Astrocyte of the spinal cord (primary cell): Measurements from ENCODE around the gene FBXL16.

Experiments
- DNase-seq: peaks from one replicate; pipeline ENCODE4 v3.0.0; 2011; ENCODE audit warnings: low read depth, low spot score
- H3K4me3 ChIP-seq: 2 replicates; pipeline ENCODE4 v1.5.1; 2011; ENCODE audit warnings: low read depth, mild to moderate bottlenecking, low read length, moderate library complexity
- CTCF ChIP-seq: IDR thresholded peaks from 2 replicates; pipeline ENCODE4 v1.5.1; 2012; ENCODE audit warnings: low read depth, mild to moderate bottlenecking, low read length, inconsistent platforms
- in situ Hi-C: cut with HindIII; loops from 2 replicates; pipeline ENCODE4 v1.10.0; 2017; ENCODE audit warnings: low sequenced_read_pairs

Gene FBXL16

GRCh38 chr16:648781-649589 is 56.6 kb downstream of the FBXL16 start, which contains the start of gene WDR90:
Gene WDR90, plus strand, starts transcription at chr16:649365. Its CDS starts 52 bp downstream, at chr16:649417.
- peak within 1 kb of the TSS; percentile 61 for H3K4me3 ChIP-seq
- in situ Hi-C loops, result no loop called here
- peak; percentile 88 for DNase-seq
- TF ChIP-seq CTCF, result no peak

GRCh38 chr16:648071-648780 is 57.4 kb downstream of the FBXL16 start:
- in situ Hi-C loops, result no loop called here
- no peak for DNase-seq
- H3K4me3 ChIP-seq, result peak overlapping the region; percentile 61
- peak; percentile 55 for TF ChIP-seq CTCF

GRCh38 chr16:647173-647902 is 58.3 kb downstream of the FBXL16 start:
- no peak for TF ChIP-seq CTCF
- no peak for DNase-seq
- no peak overlapping the region for H3K4me3 ChIP-seq
- in situ Hi-C loops, result no loop called here

- in situ Hi-C loops, result no loop called here
- no peak for TF ChIP-seq CTCF
- no peak overlapping the region for H3K4me3 ChIP-seq
- no peak for DNase-seq
Measured at GRCh38 chr16:646679-647172, 58.9 kb downstream of the FBXL16 start.

GRCh38 chr16:645852-646678 is 59.5 kb downstream of the FBXL16 start:
- in situ Hi-C loops, result no loop called here
- no peak overlapping the region for H3K4me3 ChIP-seq
- DNase-seq, result no peak
- no peak for TF ChIP-seq CTCF
